HG03159 (cell line): ENCODE data around the gene SLC5A2.
"Not testable (repeated sequence)": the region's sequence is repeated elsewhere in the genome, so short reads cannot be mapped to it uniquely, and the experiment has no call there.

ENCODE experiments used
- ATAC-seq: cut with Tn5 transposase; IDR thresholded peaks from one replicate; pipeline ENCODE4 v1.9.1; 2021; ENCODE audit warnings: mild to moderate bottlenecking, moderate library complexity; ENCODE audit not compliant: unreplicated experiment

The SLC5A2 gene

GRCh38 chr16:31523768-31524167, 40.8 kb downstream of the SLC5A2 start:
- ATAC-seq: not testable (repeated sequence)

- no peak for ATAC-seq
Observed at GRCh38 chr16:31525113-31525512, 42.2 kb downstream of the SLC5A2 start.

GRCh38 chr16:31527734-31528274, 44.9 kb downstream of the SLC5A2 start, which contains the start of gene AHSP:
Gene AHSP, plus strand, starts transcription at chr16:31527900. Its CDS starts 240 bp downstream, at chr16:31528140.
- no peak for ATAC-seq

GRCh38 chr16:31528523-31529107, 45.7 kb downstream of the SLC5A2 start:
- no peak for ATAC-seq

GRCh38 chr16:31529108-31529936, 46.4 kb downstream of the SLC5A2 start:
- ATAC-seq: no peak

- ATAC-seq: no peak
Observed at GRCh38 chr16:31529937-31530312, 47.0 kb downstream of the SLC5A2 start.

GRCh38 chr16:31530405-31530804, 47.5 kb downstream of the SLC5A2 start:
- no peak for ATAC-seq

GRCh38 chr16:31531096-31531495, 48.2 kb downstream of the SLC5A2 start:
- no peak for ATAC-seq

- ATAC-seq: no peak
Observed at GRCh38 chr16:31532120-31532519, 49.2 kb downstream of the SLC5A2 start.

GRCh38 chr16:31532896-31533295, 50.0 kb downstream of the SLC5A2 start:
- no peak for ATAC-seq

GRCh38 chr16:31535737-31536136, 52.8 kb downstream of the SLC5A2 start:
- no peak for ATAC-seq

- ATAC-seq: no peak
Observed at GRCh38 chr16:31536804-31537361, 54.0 kb downstream of the SLC5A2 start.

- no peak for ATAC-seq
Observed at GRCh38 chr16:31537362-31538242, 54.7 kb downstream of the SLC5A2 start.

GRCh38 chr16:31538243-31538598, 55.3 kb downstream of the SLC5A2 start:
- not testable (repeated sequence) for ATAC-seq

- ATAC-seq: not testable (repeated sequence)
Observed at GRCh38 chr16:31539762-31540161, 56.8 kb downstream of the SLC5A2 start.
